Liver (tissue), 9 donors: Measurements from ENCODE around the gene CEP350. TPM values are rescaled to one million over a fixed set of nuclear protein-coding genes. Genes with fewer than 3 reads are reported as not detected.

ENCODE experiments used
- DNase-seq: peaks from one replicate; pipeline ENCODE4 v3.0.0-alpha.2; 2017; ENCODE audit warnings: low spot score
- H3K27ac ChIP-seq, 2 donors: one replicate each; pipeline ENCODE4 v1.7.0; 2013; ENCODE audit warnings: inconsistent platforms in 2 of 2, low read length in 2 of 2, control low read depth in 1 of 2, low read depth in 1 of 2, mild to moderate bottlenecking in 1 of 2
- H3K27me3 ChIP-seq, 4 donors: one replicate each; pipeline versions ENCODE4 v1.6.1 to v1.7.0; 2013; ENCODE audit warnings: low read length in 3 of 4, inconsistent platforms in 1 of 4, mild to moderate bottlenecking in 1 of 4, moderate library complexity in 1 of 4; ENCODE audit not compliant: control insufficient read depth in 4 of 4, insufficient read depth in 4 of 4
- H3K36me3 ChIP-seq, 4 donors: one replicate each; pipeline versions ENCODE4 v1.6.1 to v1.7.0; 2013; ENCODE audit warnings: low read length in 3 of 4, mild to moderate bottlenecking in 3 of 4, low read depth in 1 of 4, moderate library complexity in 1 of 4; ENCODE audit not compliant: control insufficient read depth in 4 of 4, insufficient read depth in 3 of 4
- H3K4me1 ChIP-seq, 4 donors: one replicate each; pipeline versions ENCODE4 v1.6.1 to v1.7.0; 2013; ENCODE audit warnings: low read length in 3 of 4, mild to moderate bottlenecking in 3 of 4, moderate library complexity in 1 of 4; ENCODE audit not compliant: control insufficient read depth in 4 of 4, insufficient read depth in 4 of 4
- H3K4me3 ChIP-seq, 3 donors: one replicate each; pipeline versions ENCODE4 v1.6.1 to v1.7.0; 2013; ENCODE audit warnings: low read length in 3 of 3, control low read depth in 1 of 3, low read depth in 1 of 3, mild to moderate bottlenecking in 1 of 3
- H3K9ac ChIP-seq, 2 donors: one replicate each; pipeline ENCODE4 v1.7.0; 2013; ENCODE audit warnings: low read length in 2 of 2, mild to moderate bottlenecking in 2 of 2, moderate library complexity in 2 of 2, control low read depth in 1 of 2, low read depth in 1 of 2
- H3K9me3 ChIP-seq, 4 donors: one replicate each; pipeline versions ENCODE4 v1.6.1 to v1.7.0; 2013; ENCODE audit warnings: low read length in 3 of 4; ENCODE audit not compliant: control insufficient read depth in 4 of 4
- EGR1 ChIP-seq, 2 donors: IDR thresholded peaks; 2 replicates each; pipeline ENCODE4 v1.6.1; 2016 to 2018; ENCODE audit warnings: antibody characterized with exemption in 2 of 2, low read depth in 2 of 2
- FOXA2 ChIP-seq: IDR thresholded peaks from 2 replicates; pipeline ENCODE4 v1.6.1; 2016; ENCODE audit warnings: antibody characterized with exemption
- GABPA ChIP-seq, 2 donors: IDR thresholded peaks in 1 of 2; conservative IDR thresholded peaks in 1 of 2; 2 replicates each; pipeline ENCODE4 v1.6.1; 2016; ENCODE audit warnings: antibody characterized with exemption in 2 of 2, mild to moderate bottlenecking in 1 of 2, moderate library complexity in 1 of 2
- HNF4G ChIP-seq: IDR thresholded peaks from 2 replicates; pipeline ENCODE4 v1.6.1; 2016; ENCODE audit warnings: antibody characterized with exemption
- JUND ChIP-seq, 2 donors: IDR thresholded peaks; 2 replicates each; pipeline ENCODE4 v1.6.1; 2016; ENCODE audit warnings: antibody characterized with exemption in 2 of 2
- TAF1 ChIP-seq: conservative IDR thresholded peaks from 2 replicates; pipeline ENCODE4 v1.6.1; 2016; ENCODE audit warnings: antibody characterized with exemption, mild to moderate bottlenecking
- YY1 ChIP-seq: IDR thresholded peaks from 2 replicates; pipeline ENCODE4 v1.6.1; 2016; ENCODE audit warnings: antibody characterized with exemption, mild to moderate bottlenecking
- WGBS: extraction: QIAGEN DNeasy Blood & Tissue Kit; methylation state at CpG from one replicate; pipeline ENCODE4 v1.1.7; 2013; 5-methylcytosine and 5-hydroxymethylcytosine counted together
- polyA plus RNA-seq, 2 donors: library from polyadenylated mRNA; stranded (reverse) in 1 of 2; unstranded in 1 of 2; fragments of 200-250 nt in 1 of 2; fragments of >200 nt in 1 of 2; fragmentation: Nextera tagmentation in 1 of 2; extraction: Ambion mirVana in 1 of 2; gene quantifications; one replicate each; pipeline versions ENCODE4 v1.2.1 to v1.2.3, GENCODE V29; 2013 to 2015
- total RNA-seq, 2 donors: library from RNA; depleted of rRNA; stranded (reverse); fragments of >200 nt; gene quantifications; one replicate each; pipeline ENCODE4 v1.2.3, GENCODE V29; 2014
- TF ChIP-seq, protein P1 (sequence below): IDR thresholded peaks from 2 replicates; pipeline ENCODE4 v1.6.1; 2016; ENCODE audit warnings: antibody characterized with exemption, mild to moderate bottlenecking
- TF ChIP-seq, protein P2 (sequence below): fragments of 150-350 bp; IDR thresholded peaks from 2 replicates; pipeline ENCODE4 v1.5.1; 2017; ENCODE audit warnings: improper control_type of control experiment, low read depth, low read length; ENCODE audit not compliant: missing input control
- TF ChIP-seq, protein P3 (sequence below): IDR thresholded peaks from 2 replicates; pipeline ENCODE4 v1.6.1; 2016; ENCODE audit warnings: antibody characterized with exemption
- TF ChIP-seq, protein P4 (sequence below): IDR thresholded peaks from 2 replicates; pipeline ENCODE4 v1.6.1; 2016; ENCODE audit warnings: antibody characterized with exemption
- donor health status: healthy.
- donor health status: healthy.
- donor health status: healthy.
- donor health status: healthy.
- donor health status: healthy.

CEP350 gene
- total and polyA plus RNA-seq, 4 donors, result 4.5 to 49.0 (median 18.9) TPM

DNA sequence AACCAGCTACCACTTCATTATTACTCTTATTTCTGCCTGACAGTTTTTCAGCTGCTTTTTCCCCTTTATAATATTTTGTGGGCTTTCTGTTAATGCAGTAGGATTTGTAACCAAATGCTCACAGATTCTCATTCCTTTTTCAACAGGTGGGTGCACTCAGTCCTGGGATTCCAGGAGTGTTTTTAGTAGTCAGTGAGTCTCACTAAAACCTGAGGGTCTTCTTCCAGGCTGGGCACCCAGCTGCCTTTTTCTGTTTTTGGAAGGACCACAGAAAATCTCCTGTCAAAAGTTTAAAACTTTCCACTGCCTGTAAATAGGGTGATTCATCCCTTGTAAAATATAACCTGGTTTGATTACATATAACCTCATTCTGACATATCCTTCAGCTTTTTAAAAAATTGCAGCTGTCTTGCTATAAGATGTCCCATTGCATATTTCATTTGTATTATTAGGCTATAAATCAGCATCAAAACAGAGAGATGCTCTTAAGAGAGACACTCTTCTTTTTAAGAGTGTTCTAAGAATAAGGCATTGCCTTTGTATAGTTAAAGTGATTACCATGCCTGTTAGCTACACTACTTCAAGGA is 16.8 kb upstream of the CEP350 start (continued):
- no peak for TF ChIP-seq YY1
- no peak for TF ChIP-seq GABPA (IDR thresholded peaks at IDR 0.05 in 1 of 2, conservative IDR thresholded peaks at IDR 0.05 in 1 of 2)
- TF ChIP-seq, protein P1, sequence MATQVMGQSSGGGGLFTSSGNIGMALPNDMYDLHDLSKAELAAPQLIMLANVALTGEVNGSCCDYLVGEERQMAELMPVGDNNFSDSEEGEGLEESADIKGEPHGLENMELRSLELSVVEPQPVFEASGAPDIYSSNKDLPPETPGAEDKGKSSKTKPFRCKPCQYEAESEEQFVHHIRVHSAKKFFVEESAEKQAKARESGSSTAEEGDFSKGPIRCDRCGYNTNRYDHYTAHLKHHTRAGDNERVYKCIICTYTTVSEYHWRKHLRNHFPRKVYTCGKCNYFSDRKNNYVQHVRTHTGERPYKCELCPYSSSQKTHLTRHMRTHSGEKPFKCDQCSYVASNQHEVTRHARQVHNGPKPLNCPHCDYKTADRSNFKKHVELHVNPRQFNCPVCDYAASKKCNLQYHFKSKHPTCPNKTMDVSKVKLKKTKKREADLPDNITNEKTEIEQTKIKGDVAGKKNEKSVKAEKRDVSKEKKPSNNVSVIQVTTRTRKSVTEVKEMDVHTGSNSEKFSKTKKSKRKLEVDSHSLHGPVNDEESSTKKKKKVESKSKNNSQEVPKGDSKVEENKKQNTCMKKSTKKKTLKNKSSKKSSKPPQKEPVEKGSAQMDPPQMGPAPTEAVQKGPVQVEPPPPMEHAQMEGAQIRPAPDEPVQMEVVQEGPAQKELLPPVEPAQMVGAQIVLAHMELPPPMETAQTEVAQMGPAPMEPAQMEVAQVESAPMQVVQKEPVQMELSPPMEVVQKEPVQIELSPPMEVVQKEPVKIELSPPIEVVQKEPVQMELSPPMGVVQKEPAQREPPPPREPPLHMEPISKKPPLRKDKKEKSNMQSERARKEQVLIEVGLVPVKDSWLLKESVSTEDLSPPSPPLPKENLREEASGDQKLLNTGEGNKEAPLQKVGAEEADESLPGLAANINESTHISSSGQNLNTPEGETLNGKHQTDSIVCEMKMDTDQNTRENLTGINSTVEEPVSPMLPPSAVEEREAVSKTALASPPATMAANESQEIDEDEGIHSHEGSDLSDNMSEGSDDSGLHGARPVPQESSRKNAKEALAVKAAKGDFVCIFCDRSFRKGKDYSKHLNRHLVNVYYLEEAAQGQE, result no peak

DNA sequence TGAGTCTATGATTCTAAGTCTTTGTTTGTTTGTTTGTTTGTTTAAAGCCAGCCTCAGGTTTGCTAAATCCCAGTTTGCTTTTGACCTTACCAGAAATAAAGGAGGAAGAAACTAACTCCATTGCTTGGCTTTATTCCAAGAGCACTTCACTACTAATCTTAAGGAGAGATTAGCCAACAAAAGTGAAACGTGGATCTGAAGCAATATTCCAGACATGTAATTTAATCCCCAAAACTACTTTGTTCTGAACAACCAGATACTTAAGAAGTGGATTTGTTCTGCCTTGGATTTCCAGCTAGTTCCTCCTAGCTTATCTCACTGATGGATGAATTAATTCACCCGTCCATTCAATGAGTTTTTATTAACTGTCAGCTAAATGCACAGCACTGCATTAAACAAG is 15.9 kb upstream of the CEP350 start:
- no peak for DNase-seq
- Histone ChIP-seq H3K36me3 (no peaks in the 10 kb centered on the region), H3K9me3 (no peaks in the 10 kb centered on the region), H3K9ac (no peak overlapping the region), H3K27ac (no peak overlapping the region), H3K4me1 (no peaks in the 10 kb centered on the region), H3K27me3 (no peaks in the 10 kb centered on the region), H3K4me3 (no peak overlapping the region)
- WGBS, result 67% methylated on average over 2 of the region's 2 CpGs
- TF ChIP-seq, protein P2, sequence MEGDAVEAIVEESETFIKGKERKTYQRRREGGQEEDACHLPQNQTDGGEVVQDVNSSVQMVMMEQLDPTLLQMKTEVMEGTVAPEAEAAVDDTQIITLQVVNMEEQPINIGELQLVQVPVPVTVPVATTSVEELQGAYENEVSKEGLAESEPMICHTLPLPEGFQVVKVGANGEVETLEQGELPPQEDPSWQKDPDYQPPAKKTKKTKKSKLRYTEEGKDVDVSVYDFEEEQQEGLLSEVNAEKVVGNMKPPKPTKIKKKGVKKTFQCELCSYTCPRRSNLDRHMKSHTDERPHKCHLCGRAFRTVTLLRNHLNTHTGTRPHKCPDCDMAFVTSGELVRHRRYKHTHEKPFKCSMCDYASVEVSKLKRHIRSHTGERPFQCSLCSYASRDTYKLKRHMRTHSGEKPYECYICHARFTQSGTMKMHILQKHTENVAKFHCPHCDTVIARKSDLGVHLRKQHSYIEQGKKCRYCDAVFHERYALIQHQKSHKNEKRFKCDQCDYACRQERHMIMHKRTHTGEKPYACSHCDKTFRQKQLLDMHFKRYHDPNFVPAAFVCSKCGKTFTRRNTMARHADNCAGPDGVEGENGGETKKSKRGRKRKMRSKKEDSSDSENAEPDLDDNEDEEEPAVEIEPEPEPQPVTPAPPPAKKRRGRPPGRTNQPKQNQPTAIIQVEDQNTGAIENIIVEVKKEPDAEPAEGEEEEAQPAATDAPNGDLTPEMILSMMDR, result no peak
- no peak for TF ChIP-seq EGR1 (IDR thresholded peaks at IDR 0.05; ENCODE audit: low read depth in 2 of 2)
- TF ChIP-seq FOXA2, result no peak
- no peak for TF ChIP-seq TAF1
- no peak for TF ChIP-seq GABPA (IDR thresholded peaks at IDR 0.05 in 1 of 2, conservative IDR thresholded peaks at IDR 0.05 in 1 of 2)
- TF ChIP-seq JUND (IDR thresholded peaks at IDR 0.05), result no peak
- no peak for TF ChIP-seq YY1
- TF ChIP-seq HNF4G, result no peak
- TF ChIP-seq, protein P3, sequence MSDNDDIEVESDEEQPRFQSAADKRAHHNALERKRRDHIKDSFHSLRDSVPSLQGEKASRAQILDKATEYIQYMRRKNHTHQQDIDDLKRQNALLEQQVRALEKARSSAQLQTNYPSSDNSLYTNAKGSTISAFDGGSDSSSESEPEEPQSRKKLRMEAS, result no peak

DNA sequence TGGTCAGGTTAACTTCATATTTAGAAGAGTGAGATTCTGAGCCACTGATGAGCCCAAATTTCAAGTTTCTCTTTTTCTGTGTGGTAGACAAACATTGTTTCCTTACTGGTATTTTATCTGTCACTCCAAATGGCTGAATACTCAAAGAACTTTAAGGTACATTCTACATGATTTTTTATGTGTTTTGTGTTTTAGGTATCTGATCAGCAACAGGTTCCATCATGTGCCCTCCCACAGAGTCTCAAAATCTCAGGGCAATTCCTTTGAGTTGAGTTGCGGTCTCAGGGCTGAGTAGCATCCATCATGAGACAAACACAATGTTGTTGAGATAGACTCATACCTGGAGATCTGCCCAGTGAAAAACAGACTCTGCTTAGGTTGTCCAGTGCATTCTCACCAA is 14.7 kb upstream of the CEP350 start:
- DNase-seq, result no peak
- Histone ChIP-seq H3K9me3 (no peaks in the 10 kb centered on the region), H3K36me3 (no peaks in the 10 kb centered on the region), H3K4me3 (no peak overlapping the region), H3K27ac (no peak overlapping the region), H3K27me3 (no peaks in the 10 kb centered on the region), H3K9ac (no peak overlapping the region), H3K4me1 (no peaks in the 10 kb centered on the region)
- WGBS, result 99% methylated on average over 1 of the region's 1 CpG
- TF ChIP-seq, protein P4, sequence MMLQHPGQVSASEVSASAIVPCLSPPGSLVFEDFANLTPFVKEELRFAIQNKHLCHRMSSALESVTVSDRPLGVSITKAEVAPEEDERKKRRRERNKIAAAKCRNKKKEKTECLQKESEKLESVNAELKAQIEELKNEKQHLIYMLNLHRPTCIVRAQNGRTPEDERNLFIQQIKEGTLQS, result no peak
